Esophagus mucosa (tissue), 1 donor: ENCODE results near the gene TDRD12. TPM values are rescaled to one million over a fixed set of nuclear protein-coding genes. Genes with fewer than 3 reads are reported as not detected.
"Not testable (repeated sequence)": the region's sequence is repeated elsewhere in the genome, so short reads cannot be mapped to it uniquely, and the experiment has no call there.

Experiments
- ATAC-seq: fragments of 200-7000 bp; cut with Tn5 transposase; one replicate; pipeline ENCODE4 v1.9.1; 2020
- total RNA-seq: library from RNA; stranded (reverse); gene quantifications from one replicate; pipeline ENCODE4 v1.2.4, GENCODE V29; 2023
- donor health status: DM: yes; HTN: yes; CAD: no.

TDRD12 gene
- total RNA-seq = 0.08 TPM

GRCh38 chr19:32719611-32720059 is at the start of gene TDRD12:
Gene TDRD12 (plus strand): TSS chr19:32719767. CDS start chr19:32720073, 306 bp downstream.
- ATAC-seq = peak; percentile 13

GRCh38 chr19:32671883-32672593 is 47.5 kb upstream of the TDRD12 start:
- no peak for ATAC-seq

GRCh38 chr19:32672841-32673240 is 46.7 kb upstream of the TDRD12 start:
- no peak for ATAC-seq

GRCh38 chr19:32673573-32673972 is 46.0 kb upstream of the TDRD12 start:
- no peak for ATAC-seq

GRCh38 chr19:32674153-32674930 is 45.2 kb upstream of the TDRD12 start:
- peak; percentile 5 for ATAC-seq

GRCh38 chr19:32674931-32675719 is 44.4 kb upstream of the TDRD12 start, which contains the start of gene ANKRD27:
Gene ANKRD27 (minus strand): TSS chr19:32675180. CDS start chr19:32659015, 16,165 bp downstream.
- peak; percentile 98 for ATAC-seq

- ATAC-seq = peak; percentile 68
These were observed 43.8 kb upstream of the TDRD12 start, which contains the start of gene RGS9BP for GRCh38 chr19:32675720-32676185. Gene RGS9BP (plus strand): TSS chr19:32675848. CDS start chr19:32676264, 416 bp downstream.

GRCh38 chr19:32676186-32676894 is 43.2 kb upstream of the TDRD12 start:
- ATAC-seq = peak; percentile 11

- no peak for ATAC-seq
These were observed 42.6 kb upstream of the TDRD12 start for GRCh38 chr19:32676895-32677359.

GRCh38 chr19:32677657-32678056 is 41.9 kb upstream of the TDRD12 start:
- ATAC-seq = no peak

- ATAC-seq = no peak
These were observed 38.6 kb upstream of the TDRD12 start for GRCh38 chr19:32680986-32681385.

- ATAC-seq = peak; percentile 85
These were observed 37.2 kb upstream of the TDRD12 start for GRCh38 chr19:32682317-32682716.

- no peak for ATAC-seq
These were observed 32.6 kb upstream of the TDRD12 start for GRCh38 chr19:32686847-32687475.

- ATAC-seq = no peak
These were observed 31.9 kb upstream of the TDRD12 start for GRCh38 chr19:32687681-32688080.

- no peak for ATAC-seq
These were observed 31.3 kb upstream of the TDRD12 start for GRCh38 chr19:32688311-32688710.

- peak; percentile 90 for ATAC-seq
These were observed 28.1 kb upstream of the TDRD12 start, which contains the start of gene NUDT19 for GRCh38 chr19:32691291-32691951. Gene NUDT19 (plus strand): TSS chr19:32691821. CDS start chr19:32691961, 140 bp downstream.

- ATAC-seq = peak; percentile 74
These were observed 27.4 kb upstream of the TDRD12 start for GRCh38 chr19:32691952-32692726.

- ATAC-seq = peak; percentile 12
These were observed 26.9 kb upstream of the TDRD12 start for GRCh38 chr19:32692727-32693061.

- ATAC-seq = not testable (repeated sequence)
These were observed 26.1 kb upstream of the TDRD12 start for GRCh38 chr19:32693151-32694108.
